CD8-positive, alpha-beta memory T cell (primary cell): ENCODE measurements around the gene IL18. TPM values are rescaled to one million over a fixed set of nuclear protein-coding genes. Genes with fewer than 3 reads are reported as not detected.
"Not testable (repeated sequence)": the region's sequence is repeated elsewhere in the genome, so short reads cannot be mapped to it uniquely, and the experiment has no call there.

ENCODE experiments used
- CTCF ChIA-PET: fragments of 350-600 bp; sonication (Branson Sonifier 250); formaldehyde crosslinking; loops from one replicate; lab custom pipeline; 2021; ENCODE audit warnings: antibody characterized with exemption; lab: Charles Lee
- POLR2A ChIA-PET: fragments of 350-600 bp; sonication (Branson Sonifier 250); formaldehyde crosslinking; loops from one replicate; lab custom pipeline; 2021; ENCODE audit warnings: antibody characterized with exemption; lab: Charles Lee
- DNase-seq, 5 donors: peaks; one replicate each; pipeline versions ENCODE4 v3.0.0 to v3.0.0-alpha.2; 2020 to 2022; ENCODE audit warnings: mixed read lengths in 1 of 5
- H3K27ac ChIP-seq: one replicate; pipeline ENCODE4 v1.7.0; 2013; ENCODE audit warnings: low read depth, mild to moderate bottlenecking, low read length, moderate library complexity
- H3K27me3 ChIP-seq: 2 replicates; pipeline ENCODE4 v1.7.0; 2013; ENCODE audit warnings: low read length, mild to moderate bottlenecking; ENCODE audit not compliant: insufficient read depth, poor library complexity, severe bottlenecking
- H3K36me3 ChIP-seq: 2 replicates; pipeline ENCODE4 v1.7.0; 2013; ENCODE audit warnings: mild to moderate bottlenecking, low read length, moderate library complexity; ENCODE audit not compliant: insufficient read depth
- H3K4me1 ChIP-seq: 2 replicates; pipeline ENCODE4 v1.7.0; 2013; ENCODE audit warnings: mild to moderate bottlenecking, low read length, moderate library complexity; ENCODE audit not compliant: insufficient read depth
- H3K4me3 ChIP-seq: 2 replicates; pipeline ENCODE4 v1.7.0; 2013; ENCODE audit warnings: mild to moderate bottlenecking, low read length
- H3K9me3 ChIP-seq: 2 replicates; pipeline ENCODE4 v1.7.0; 2013; ENCODE audit warnings: mild to moderate bottlenecking, low read length
- H3K27ac Mint-ChIP-seq, 8 donors: one replicate each; pipeline ENCODE4 v1.8.0; 2020 to 2021; ENCODE audit warnings: mixed read lengths in 8 of 8, mild to moderate bottlenecking in 6 of 8, inconsistent platforms in 3 of 8, moderate library complexity in 3 of 8
- H3K27me3 Mint-ChIP-seq, 2 donors: one replicate each; pipeline ENCODE4 v1.8.0; 2020 to 2021; ENCODE audit warnings: mixed read lengths in 2 of 2, mild to moderate bottlenecking in 1 of 2, moderate library complexity in 1 of 2
- H3K36me3 Mint-ChIP-seq, 3 donors: one replicate each; pipeline ENCODE4 v1.8.0; 2020 to 2021; ENCODE audit warnings: mixed read lengths in 3 of 3, inconsistent platforms in 1 of 3, mild to moderate bottlenecking in 1 of 3
- H3K4me1 Mint-ChIP-seq, 3 donors: one replicate each; pipeline ENCODE4 v1.8.0; 2020 to 2021; ENCODE audit warnings: mixed read lengths in 3 of 3, inconsistent platforms in 1 of 3, mild to moderate bottlenecking in 1 of 3
- H3K4me3 Mint-ChIP-seq, 7 donors: one replicate each; pipeline ENCODE4 v1.8.0; 2020 to 2021; ENCODE audit warnings: mixed read lengths in 7 of 7, mild to moderate bottlenecking in 6 of 7, moderate library complexity in 4 of 7, inconsistent platforms in 2 of 7
- H3K9me3 Mint-ChIP-seq, 5 donors: one replicate each; pipeline ENCODE4 v1.8.0; 2020 to 2022; ENCODE audit warnings: mixed read lengths in 5 of 5, mild to moderate bottlenecking in 3 of 5, moderate library complexity in 2 of 5, inconsistent platforms in 1 of 5
- polyA plus RNA-seq: library from polyadenylated mRNA; unstranded; fragments of 300-500 nt; fragmentation: Illumina TruSeq; gene quantifications from one replicate; pipeline ENCODE4 v1.2.3, GENCODE V29; 2021
- total RNA-seq, 2 experiments: library from RNA; stranded (reverse); gene quantifications; one replicate each; pipeline ENCODE4 v1.2.3, GENCODE V29; 2021

The IL18 gene
- total and polyA plus RNA-seq, 3 experiments from 2014 or later = not detected

- H3K4me1 Mint-ChIP-seq = no peaks in the 10 kb centered on the region
- no peak overlapping the region for H3K27ac Mint-ChIP-seq
- DNase-seq = no peak
- peaks cover 0 to 5% (median 0%) of the 10 kb centered on the region in 5 donors for H3K9me3 Mint-ChIP-seq
- ChIA-PET CTCF (no interaction called here), POLR2A (no interaction called here)
- Histone ChIP-seq H3K4me3 (no peak overlapping the region), H3K27me3 (no peaks in the 10 kb centered on the region), H3K36me3 (no peaks in the 10 kb centered on the region), H3K4me1 (no peaks in the 10 kb centered on the region), H3K9me3 (no peaks in the 10 kb centered on the region), H3K27ac (no peak overlapping the region)
- H3K27me3 Mint-ChIP-seq = peaks cover 0 to 8% of the 10 kb centered on the region in 2 donors
- no peak overlapping the region for H3K4me3 Mint-ChIP-seq
- peaks cover 0 to 5% (median 0%) of the 10 kb centered on the region in 3 donors for H3K36me3 Mint-ChIP-seq
Observed at GRCh38 chr11:112196519-112197087, 32.7 kb upstream of the IL18 start.

- Histone ChIP-seq H3K27ac (no peak overlapping the region), H3K4me3 (no peak overlapping the region), H3K4me1 (no peaks in the 10 kb centered on the region), H3K36me3 (no peaks in the 10 kb centered on the region), H3K9me3 (no peaks in the 10 kb centered on the region), H3K27me3 (no peaks in the 10 kb centered on the region)
- CTCF ChIA-PET = no interaction called here
- POLR2A ChIA-PET = no interaction called here
- peaks cover 0 to 5% (median 0%) of the 10 kb centered on the region in 3 donors for H3K36me3 Mint-ChIP-seq
- H3K27ac Mint-ChIP-seq = no peak overlapping the region
- peaks cover 0 to 5% (median 0%) of the 10 kb centered on the region in 5 donors for H3K9me3 Mint-ChIP-seq
- H3K4me3 Mint-ChIP-seq = no peak overlapping the region
- no peaks in the 10 kb centered on the region for H3K4me1 Mint-ChIP-seq
- no peak for DNase-seq
- H3K27me3 Mint-ChIP-seq = peaks cover 0 to 8% of the 10 kb centered on the region in 2 donors
Observed at GRCh38 chr11:112195951-112196351, 32.1 kb upstream of the IL18 start.

DNA sequence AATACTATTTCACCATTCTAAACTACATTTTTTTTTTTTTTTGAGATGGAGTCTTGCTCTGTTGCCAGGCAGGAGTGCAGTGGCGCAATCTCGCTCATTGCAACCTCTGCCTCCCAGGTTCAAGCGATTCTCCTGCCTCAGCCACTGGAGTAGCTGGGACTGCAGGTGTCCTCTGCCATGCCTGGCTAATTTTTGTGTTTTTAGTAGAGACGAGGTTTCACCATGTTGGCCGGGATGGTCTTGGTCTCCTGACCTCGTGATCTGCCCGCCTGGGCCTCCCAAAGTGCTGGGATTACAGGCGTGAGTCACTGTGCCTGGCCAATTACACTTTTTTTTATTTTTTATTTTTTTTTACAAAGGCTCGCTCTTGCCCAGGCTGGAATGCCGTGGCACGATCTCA, 31.2 kb upstream of the IL18 start:
- H3K4me1 ChIP-seq, H3K27ac Mint-ChIP-seq, H3K27me3 Mint-ChIP-seq, H3K4me3 ChIP-seq, H3K36me3 ChIP-seq, H3K36me3 Mint-ChIP-seq, H3K9me3 ChIP-seq, H3K27ac ChIP-seq, POLR2A ChIA-PET, H3K4me3 Mint-ChIP-seq, DNase-seq, H3K27me3 ChIP-seq, CTCF ChIA-PET, H3K4me1 Mint-ChIP-seq, H3K9me3 Mint-ChIP-seq: not testable (repeated sequence)

DNA sequence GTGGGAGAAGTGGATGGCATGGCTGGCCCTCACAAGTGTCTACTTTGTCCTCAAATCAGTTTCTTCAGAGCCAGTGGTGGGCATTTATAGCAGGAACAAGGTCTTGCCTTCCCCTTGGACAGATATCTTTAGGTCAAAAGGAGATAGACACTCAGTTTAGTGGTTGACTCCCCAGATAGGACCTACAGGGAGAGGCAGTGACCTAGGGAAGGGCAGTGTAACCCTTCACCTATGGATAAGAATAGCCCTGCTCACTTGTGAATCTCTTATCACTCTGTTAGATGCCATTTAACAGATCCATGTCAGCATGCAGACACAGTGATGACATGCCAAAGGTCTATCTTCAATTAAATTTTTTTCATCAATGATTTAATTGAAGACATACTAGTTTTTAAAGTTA, 22.4 kb upstream of the IL18 start:
- Mint-ChIP-seq H3K27ac (no peak overlapping the region), H3K36me3 (no peaks in the 10 kb centered on the region), H3K4me3 (no peak overlapping the region), H3K9me3 (peaks cover 0 to 1% (median 0%) of the 10 kb centered on the region in 5 donors), H3K27me3 (peaks cover 5 to 13% of the 10 kb centered on the region in 2 donors), H3K4me1 (no peaks in the 10 kb centered on the region)
- Histone ChIP-seq H3K27me3 (no peaks in the 10 kb centered on the region), H3K4me1 (no peaks in the 10 kb centered on the region), H3K36me3 (no peaks in the 10 kb centered on the region), H3K4me3 (no peak overlapping the region), H3K27ac (no peak overlapping the region), H3K9me3 (no peaks in the 10 kb centered on the region)
- no peak for DNase-seq
- ChIA-PET POLR2A (no interaction called here), CTCF (no interaction called here)

- POLR2A ChIA-PET = no interaction called here
- Histone ChIP-seq H3K4me1 (no peaks in the 10 kb centered on the region), H3K4me3 (no peak overlapping the region), H3K27me3 (no peaks in the 10 kb centered on the region), H3K27ac (no peak overlapping the region), H3K36me3 (no peaks in the 10 kb centered on the region), H3K9me3 (no peaks in the 10 kb centered on the region)
- Mint-ChIP-seq H3K27me3 (peaks cover 5 to 14% of the 10 kb centered on the region in 2 donors), H3K36me3 (peaks cover 0 to 1% (median under 1%) of the 10 kb centered on the region in 3 donors), H3K27ac (no peak overlapping the region), H3K4me3 (no peak overlapping the region), H3K4me1 (no peaks in the 10 kb centered on the region), H3K9me3 (peaks cover 0 to 2% (median 0%) of the 10 kb centered on the region in 5 donors)
- DNase-seq = no peak
- CTCF ChIA-PET = no interaction called here
Observed at GRCh38 chr11:112185883-112186282, 22.0 kb upstream of the IL18 start.

DNA sequence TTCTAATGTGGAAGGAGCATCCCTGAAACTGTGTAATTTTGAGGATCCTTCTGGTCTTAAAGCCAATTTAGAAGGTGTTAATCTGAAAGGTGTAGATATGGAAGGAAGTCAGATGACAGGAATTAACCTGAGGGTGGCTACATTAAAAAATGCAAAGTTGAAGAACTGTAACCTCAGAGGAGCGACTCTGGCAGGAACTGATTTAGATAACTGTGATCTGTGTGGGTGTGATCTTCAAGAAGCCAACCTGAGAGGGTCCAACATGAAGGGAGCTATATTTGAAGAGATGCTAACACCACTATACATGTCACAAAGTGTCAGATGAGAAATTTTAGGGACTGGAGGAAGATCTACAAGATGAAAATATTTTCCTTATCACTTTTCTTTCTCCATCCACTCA, 19.0 kb upstream of the IL18 start:
- H3K27ac ChIP-seq = no peak overlapping the region
- Mint-ChIP-seq H3K27me3 (peaks cover 5 to 19% of the 10 kb centered on the region in 2 donors), H3K36me3 (peaks cover 0 to 10% (median 2%) of the 10 kb centered on the region in 3 donors), H3K4me1 (peaks cover 0 to 3% (median 0%) of the 10 kb centered on the region in 3 donors), H3K9me3 (peaks cover 0 to 3% (median 0%) of the 10 kb centered on the region in 5 donors), H3K4me3 (no peak overlapping the region), H3K27ac (no peak overlapping the region)
- no peak overlapping the region for H3K4me3 ChIP-seq
- no peak for DNase-seq
- no peaks in the 10 kb centered on the region for H3K36me3 ChIP-seq
- H3K27me3 ChIP-seq = no peaks in the 10 kb centered on the region
- H3K4me1 ChIP-seq = no peaks in the 10 kb centered on the region
- POLR2A ChIA-PET = no interaction called here
- H3K9me3 ChIP-seq = no peaks in the 10 kb centered on the region
- CTCF ChIA-PET = no interaction called here

- Histone ChIP-seq H3K27ac (no peak overlapping the region), H3K36me3 (no peaks in the 10 kb centered on the region), H3K4me3 (no peak overlapping the region), H3K4me1 (no peaks in the 10 kb centered on the region), H3K27me3 (no peaks in the 10 kb centered on the region), H3K9me3 (no peaks in the 10 kb centered on the region)
- POLR2A ChIA-PET = no interaction called here
- peaks cover 0 to 3% (median 0%) of the 10 kb centered on the region in 5 donors for H3K9me3 Mint-ChIP-seq
- no peak overlapping the region for H3K4me3 Mint-ChIP-seq
- no peak for DNase-seq
- CTCF ChIA-PET = no interaction called here
- H3K4me1 Mint-ChIP-seq = peaks cover 10 to 12% (median 11%) of the 10 kb centered on the region in 3 donors
- H3K36me3 Mint-ChIP-seq = peaks cover 0 to 10% (median 2%) of the 10 kb centered on the region in 3 donors
- H3K27ac Mint-ChIP-seq = no peak overlapping the region
- H3K27me3 Mint-ChIP-seq = peaks cover 4 to 30% of the 10 kb centered on the region in 2 donors
Observed at GRCh38 chr11:112179601-112180000, 15.7 kb upstream of the IL18 start.

DNA sequence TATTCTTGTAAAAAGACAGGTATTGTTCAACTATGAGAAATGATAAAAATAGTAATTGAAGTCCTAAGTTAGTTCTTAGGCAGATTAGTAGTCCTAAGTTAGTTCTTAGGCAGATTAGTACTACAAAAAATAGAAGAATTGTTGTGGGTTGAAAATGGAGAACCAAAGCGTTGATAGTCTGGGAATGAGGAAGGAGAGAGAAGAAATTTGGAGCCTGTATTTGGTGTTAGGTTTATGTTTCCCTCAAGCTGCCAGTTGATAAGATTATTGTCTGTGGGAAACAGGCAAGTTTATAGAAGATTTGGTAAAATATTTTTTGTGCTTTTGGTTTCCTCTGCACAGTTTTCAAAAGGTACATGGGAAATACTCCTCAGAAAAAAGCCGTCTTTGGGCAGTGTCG, 15.0 kb upstream of the IL18 start:
- ChIA-PET CTCF (no interaction called here), POLR2A (no interaction called here)
- no peak overlapping the region for H3K4me3 ChIP-seq
- no peaks in the 10 kb centered on the region for H3K36me3 ChIP-seq
- Mint-ChIP-seq H3K9me3 (peaks cover 0 to 3% (median 0%) of the 10 kb centered on the region in 5 donors), H3K27ac (no peak overlapping the region), H3K4me1 (peaks cover 11 to 14% (median 11%) of the 10 kb centered on the region in 3 donors), H3K27me3 (peaks cover 4 to 32% of the 10 kb centered on the region in 2 donors), H3K4me3 (no peak overlapping the region), H3K36me3 (peaks cover 0 to 10% (median 2%) of the 10 kb centered on the region in 3 donors)
- no peaks in the 10 kb centered on the region for H3K27me3 ChIP-seq
- no peak overlapping the region for H3K27ac ChIP-seq
- no peak for DNase-seq
- no peaks in the 10 kb centered on the region for H3K9me3 ChIP-seq
- H3K4me1 ChIP-seq = no peaks in the 10 kb centered on the region
